HG03460 (cell line): ENCODE results near the gene DENND10.
"Not testable (repeated sequence)": the region's sequence is repeated elsewhere in the genome, so short reads cannot be mapped to it uniquely, and the experiment has no call there.

Experiments used
- ATAC-seq: cut with Tn5 transposase; IDR thresholded peaks from one replicate; pipeline ENCODE4 v1.9.1; 2021; ENCODE audit not compliant: unreplicated experiment

DENND10 gene

GRCh38 chr10:119129721-119130120 lies 25.8 kb downstream of the DENND10 start:
- no peak for ATAC-seq

- ATAC-seq, result peak; percentile 67
Measured at GRCh38 chr10:119131512-119132240, 27.8 kb downstream of the DENND10 start.

- no peak for ATAC-seq
Measured at GRCh38 chr10:119132521-119133345, 28.8 kb downstream of the DENND10 start.

GRCh38 chr10:119133949-119134348 lies 30.0 kb downstream of the DENND10 start:
- ATAC-seq, result no peak

- no peak for ATAC-seq
Measured at GRCh38 chr10:119135513-119135881, 31.6 kb downstream of the DENND10 start.

- no peak for ATAC-seq
Measured at GRCh38 chr10:119136084-119136483, 32.2 kb downstream of the DENND10 start.

- not testable (repeated sequence) for ATAC-seq
Measured at GRCh38 chr10:119137878-119138277, 34.0 kb downstream of the DENND10 start.

- no peak for ATAC-seq
Measured at GRCh38 chr10:119138346-119139306, 34.7 kb downstream of the DENND10 start.

- ATAC-seq, result no peak
Measured at GRCh38 chr10:119139464-119140067, 35.7 kb downstream of the DENND10 start.

- ATAC-seq, result no peak
Measured at GRCh38 chr10:119140603-119141245, 36.8 kb downstream of the DENND10 start.

GRCh38 chr10:119143657-119144056 lies 39.7 kb downstream of the DENND10 start:
- no peak for ATAC-seq

GRCh38 chr10:119149157-119149556 lies 45.2 kb downstream of the DENND10 start:
- no peak for ATAC-seq

GRCh38 chr10:119149729-119150128 lies 45.8 kb downstream of the DENND10 start:
- ATAC-seq, result no peak

- ATAC-seq, result not testable (repeated sequence)
Measured at GRCh38 chr10:119151601-119152000, 47.7 kb downstream of the DENND10 start.

- no peak for ATAC-seq
Measured at GRCh38 chr10:119153041-119153440, 49.1 kb downstream of the DENND10 start.

- no peak for ATAC-seq
Measured at GRCh38 chr10:119153661-119154060, 49.7 kb downstream of the DENND10 start.

GRCh38 chr10:119159332-119159731 lies 55.4 kb downstream of the DENND10 start:
- no peak for ATAC-seq

- no peak for ATAC-seq
Measured at GRCh38 chr10:119161680-119162451, 58.0 kb downstream of the DENND10 start.

- no peak for ATAC-seq
Measured at GRCh38 chr10:119162452-119163092, 58.7 kb downstream of the DENND10 start.
